ENCODE measurements around the gene TCF21. TPM values are rescaled to one million over a fixed set of nuclear protein-coding genes. Genes with fewer than 3 reads are reported as not detected.

Gene TCF21
- total and polyA plus RNA-seq, 2 experiments from 2014 or later: 0.17 to 0.19 TPM

DNA sequence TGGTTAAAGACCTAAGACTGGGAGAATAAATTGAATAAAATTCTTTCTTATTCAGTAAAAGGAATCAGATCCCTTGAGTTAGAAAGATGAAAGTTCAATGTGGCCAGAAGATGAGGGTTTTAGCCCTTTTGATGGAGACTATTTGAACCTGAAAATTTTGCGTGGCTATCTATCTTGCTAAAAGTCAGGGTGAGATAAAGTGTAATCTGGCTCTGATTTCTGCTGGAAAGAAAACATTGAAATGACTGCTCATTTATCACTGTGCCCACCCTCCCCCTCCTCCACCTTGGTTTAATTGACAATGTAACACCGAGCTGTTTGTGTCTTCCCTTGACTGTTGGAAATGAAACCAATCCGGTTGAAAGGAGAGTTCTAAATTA, 32.9 kb upstream of the TCF21 start (continued):
- TF ChIP-seq ETS1 (IDR thresholded peaks at IDR 0.05) (no peak), ZNF331 (CRISPR knock-in tag; IDR thresholded peaks at IDR 0.05; ENCODE audit: low read depth) (no peak), EZH2phosphoT487 (IDR thresholded peaks at IDR 0.05; ENCODE audit: unreplicated experiment) (no peak), ZNF114 (CRISPR knock-in tag; IDR thresholded peaks at IDR 0.05) (no peak)

GRCh38 chr6:133856911-133857310, 32.0 kb upstream of the TCF21 start:
- H3K4me3 ChIP-seq: no peak overlapping the region
- no peak overlapping the region for H3K27ac ChIP-seq (ENCODE audit: low read depth)
- peaks cover 20% of the 10 kb centered on the region for H3K4me1 ChIP-seq (ENCODE audit: insufficient read depth)
- no peak overlapping the region for H3K4me2 ChIP-seq
- no peak for ATAC-seq
- H3K79me2 ChIP-seq (replicated peaks; ENCODE audit: insufficient read depth): no peaks in the 10 kb centered on the region
- Mint-ChIP-seq H3K4me3 (no peak overlapping the region), H3K4me1 (peaks cover 28% of the 10 kb centered on the region; the same call in 2 of the 3 replicates), H3K9me3 (peaks cover 10% of the 10 kb centered on the region; the same call in 2 of the 3 replicates), H3K27ac (no peak overlapping the region), H3K36me3 (ENCODE audit: low read depth) (peaks cover 1% of the 10 kb centered on the region; the same call in 1 of the 3 replicates), H3K27me3 (ENCODE audit: insufficient read depth, low read depth, poor library complexity) (peaks cover 27% of the 10 kb centered on the region)
- no peaks in the 10 kb centered on the region for H4K20me1 ChIP-seq (replicated peaks; ENCODE audit: insufficient read depth)
- DNase-seq (ENCODE audit: low spot score): no peak
- H3K36me3 ChIP-seq (ENCODE audit: insufficient read depth): no peaks in the 10 kb centered on the region
- H3K27me3 ChIP-seq (ENCODE audit: insufficient read depth): peaks cover 60% of the 10 kb centered on the region
- no peaks in the 10 kb centered on the region for H3F3A ChIP-seq (replicated peaks; ENCODE audit: low read depth)
- TF ChIP-seq REST (IDR thresholded peaks at IDR 0.05; ENCODE audit: unreplicated experiment): no peak
- no peak for TF ChIP-seq NANOG (IDR thresholded peaks at IDR 0.05; ENCODE audit: borderline replicate concordance)
- TF ChIP-seq, protein P1, sequence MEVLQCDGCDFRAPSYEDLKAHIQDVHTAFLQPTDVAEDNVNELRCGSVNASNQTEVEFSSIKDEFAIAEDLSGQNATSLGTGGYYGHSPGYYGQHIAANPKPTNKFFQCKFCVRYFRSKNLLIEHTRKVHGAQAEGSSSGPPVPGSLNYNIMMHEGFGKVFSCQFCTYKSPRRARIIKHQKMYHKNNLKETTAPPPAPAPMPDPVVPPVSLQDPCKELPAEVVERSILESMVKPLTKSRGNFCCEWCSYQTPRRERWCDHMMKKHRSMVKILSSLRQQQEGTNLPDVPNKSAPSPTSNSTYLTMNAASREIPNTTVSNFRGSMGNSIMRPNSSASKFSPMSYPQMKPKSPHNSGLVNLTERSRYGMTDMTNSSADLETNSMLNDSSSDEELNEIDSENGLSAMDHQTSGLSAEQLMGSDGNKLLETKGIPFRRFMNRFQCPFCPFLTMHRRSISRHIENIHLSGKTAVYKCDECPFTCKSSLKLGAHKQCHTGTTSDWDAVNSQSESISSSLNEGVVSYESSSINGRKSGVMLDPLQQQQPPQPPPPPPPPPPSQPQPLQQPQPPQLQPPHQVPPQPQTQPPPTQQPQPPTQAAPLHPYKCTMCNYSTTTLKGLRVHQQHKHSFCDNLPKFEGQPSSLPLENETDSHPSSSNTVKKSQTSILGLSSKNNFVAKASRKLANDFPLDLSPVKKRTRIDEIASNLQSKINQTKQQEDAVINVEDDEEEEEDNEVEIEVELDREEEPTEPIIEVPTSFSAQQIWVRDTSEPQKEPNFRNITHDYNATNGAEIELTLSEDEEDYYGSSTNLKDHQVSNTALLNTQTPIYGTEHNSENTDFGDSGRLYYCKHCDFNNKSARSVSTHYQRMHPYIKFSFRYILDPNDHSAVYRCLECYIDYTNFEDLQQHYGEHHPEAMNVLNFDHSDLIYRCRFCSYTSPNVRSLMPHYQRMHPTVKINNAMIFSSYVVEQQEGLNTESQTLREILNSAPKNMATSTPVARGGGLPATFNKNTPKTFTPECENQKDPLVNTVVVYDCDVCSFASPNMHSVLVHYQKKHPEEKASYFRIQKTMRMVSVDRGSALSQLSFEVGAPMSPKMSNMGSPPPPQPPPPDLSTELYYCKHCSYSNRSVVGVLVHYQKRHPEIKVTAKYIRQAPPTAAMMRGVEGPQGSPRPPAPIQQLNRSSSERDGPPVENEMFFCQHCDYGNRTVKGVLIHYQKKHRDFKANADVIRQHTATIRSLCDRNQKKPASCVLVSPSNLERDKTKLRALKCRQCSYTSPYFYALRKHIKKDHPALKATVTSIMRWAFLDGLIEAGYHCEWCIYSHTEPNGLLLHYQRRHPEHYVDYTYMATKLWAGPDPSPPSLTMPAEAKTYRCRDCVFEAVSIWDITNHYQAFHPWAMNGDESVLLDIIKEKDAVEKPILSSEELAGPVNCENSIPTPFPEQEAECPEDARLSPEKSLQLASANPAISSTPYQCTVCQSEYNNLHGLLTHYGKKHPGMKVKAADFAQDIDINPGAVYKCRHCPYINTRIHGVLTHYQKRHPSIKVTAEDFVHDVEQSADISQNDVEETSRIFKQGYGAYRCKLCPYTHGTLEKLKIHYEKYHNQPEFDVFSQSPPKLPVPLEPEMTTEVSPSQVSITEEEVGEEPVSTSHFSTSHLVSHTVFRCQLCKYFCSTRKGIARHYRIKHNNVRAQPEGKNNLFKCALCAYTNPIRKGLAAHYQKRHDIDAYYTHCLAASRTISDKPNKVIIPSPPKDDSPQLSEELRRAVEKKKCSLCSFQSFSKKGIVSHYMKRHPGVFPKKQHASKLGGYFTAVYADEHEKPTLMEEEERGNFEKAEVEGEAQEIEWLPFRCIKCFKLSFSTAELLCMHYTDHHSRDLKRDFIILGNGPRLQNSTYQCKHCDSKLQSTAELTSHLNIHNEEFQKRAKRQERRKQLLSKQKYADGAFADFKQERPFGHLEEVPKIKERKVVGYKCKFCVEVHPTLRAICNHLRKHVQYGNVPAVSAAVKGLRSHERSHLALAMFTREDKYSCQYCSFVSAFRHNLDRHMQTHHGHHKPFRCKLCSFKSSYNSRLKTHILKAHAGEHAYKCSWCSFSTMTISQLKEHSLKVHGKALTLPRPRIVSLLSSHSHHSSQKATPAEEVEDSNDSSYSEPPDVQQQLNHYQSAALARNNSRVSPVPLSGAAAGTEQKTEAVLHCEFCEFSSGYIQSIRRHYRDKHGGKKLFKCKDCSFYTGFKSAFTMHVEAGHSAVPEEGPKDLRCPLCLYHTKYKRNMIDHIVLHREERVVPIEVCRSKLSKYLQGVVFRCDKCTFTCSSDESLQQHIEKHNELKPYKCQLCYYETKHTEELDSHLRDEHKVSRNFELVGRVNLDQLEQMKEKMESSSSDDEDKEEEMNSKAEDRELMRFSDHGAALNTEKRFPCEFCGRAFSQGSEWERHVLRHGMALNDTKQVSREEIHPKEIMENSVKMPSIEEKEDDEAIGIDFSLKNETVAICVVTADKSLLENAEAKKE (CRISPR knock-in tag; IDR thresholded peaks at IDR 0.05): no peak
- no peak for TF ChIP-seq POLR2AphosphoS5 (IDR thresholded peaks at IDR 0.05; ENCODE audit: low read depth)
- no peak for TF ChIP-seq ZNF114 (CRISPR knock-in tag; IDR thresholded peaks at IDR 0.05)
- TF ChIP-seq, protein P2, sequence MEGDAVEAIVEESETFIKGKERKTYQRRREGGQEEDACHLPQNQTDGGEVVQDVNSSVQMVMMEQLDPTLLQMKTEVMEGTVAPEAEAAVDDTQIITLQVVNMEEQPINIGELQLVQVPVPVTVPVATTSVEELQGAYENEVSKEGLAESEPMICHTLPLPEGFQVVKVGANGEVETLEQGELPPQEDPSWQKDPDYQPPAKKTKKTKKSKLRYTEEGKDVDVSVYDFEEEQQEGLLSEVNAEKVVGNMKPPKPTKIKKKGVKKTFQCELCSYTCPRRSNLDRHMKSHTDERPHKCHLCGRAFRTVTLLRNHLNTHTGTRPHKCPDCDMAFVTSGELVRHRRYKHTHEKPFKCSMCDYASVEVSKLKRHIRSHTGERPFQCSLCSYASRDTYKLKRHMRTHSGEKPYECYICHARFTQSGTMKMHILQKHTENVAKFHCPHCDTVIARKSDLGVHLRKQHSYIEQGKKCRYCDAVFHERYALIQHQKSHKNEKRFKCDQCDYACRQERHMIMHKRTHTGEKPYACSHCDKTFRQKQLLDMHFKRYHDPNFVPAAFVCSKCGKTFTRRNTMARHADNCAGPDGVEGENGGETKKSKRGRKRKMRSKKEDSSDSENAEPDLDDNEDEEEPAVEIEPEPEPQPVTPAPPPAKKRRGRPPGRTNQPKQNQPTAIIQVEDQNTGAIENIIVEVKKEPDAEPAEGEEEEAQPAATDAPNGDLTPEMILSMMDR (conservative IDR thresholded peaks at IDR 0.05; ENCODE audit: low read depth in 2 of 2): no peak
- H3K9me2 ChIP-seq (ENCODE audit: insufficient read depth): no peaks in the 10 kb centered on the region
- no peak overlapping the region for H2AFZ ChIP-seq

Measured in GM23338 (cell line).